PC-9 (cell line): Measurements from ENCODE around the gene PHLDA3. TPM values are rescaled to one million over a fixed set of nuclear protein-coding genes. Genes with fewer than 3 reads are reported as not detected.
"Not testable (repeated sequence)": the region's sequence is repeated elsewhere in the genome, so short reads cannot be mapped to it uniquely, and the experiment has no call there.

Experiments
- BruUV-seq: library from RNA; stranded (reverse); fragments of 400-500 nt; replicated peaks from 2 replicates; lab custom pipeline; 2021; lab: Mats Ljungman, UMichigan
- CTCF ChIA-PET: fragments of 300-600 bp; sonication (Branson Sonifier 250); formaldehyde crosslinking; loops from one replicate; lab custom pipeline; 2022; ENCODE audit warnings: antibody characterized with exemption; lab: Charles Lee
- POLR2A ChIA-PET: fragments of 300-600 bp; sonication (Branson Sonifier 250); formaldehyde crosslinking; loops from one replicate; lab custom pipeline; 2022; ENCODE audit warnings: antibody characterized with exemption; ENCODE audit not compliant: unreplicated experiment; lab: Charles Lee
- DNase-seq, 2 experiments: peaks; one replicate each; pipeline versions ENCODE4 v3.0.0 to v3.0.0-alpha.2; 2015 to 2022; ENCODE audit warnings: mixed read lengths in 1 of 2
- H2AFZ ChIP-seq: fragments of 200-600 bp; sonication (generic); 2 replicates; pipeline ENCODE4 v1.8.1; 2017; ENCODE audit warnings: antibody characterized with exemption
- H3F3A ChIP-seq: fragments of 200-600 bp; sonication (generic); 2 replicates; pipeline ENCODE4 v1.8.1; 2017; ENCODE audit warnings: antibody characterized with exemption, mild to moderate bottlenecking, low read depth; ENCODE audit not compliant: insufficient read depth
- H3K27ac ChIP-seq: fragments of 200-600 bp; sonication (generic); 2 replicates; pipeline ENCODE4 v1.6.1; 2016; ENCODE audit warnings: mixed run types
- H3K27me3 ChIP-seq: fragments of 200-600 bp; sonication (generic); 2 replicates; pipeline ENCODE4 v1.6.1; 2016; ENCODE audit warnings: low read depth, mixed run types; ENCODE audit not compliant: insufficient read depth
- H3K36me3 ChIP-seq: fragments of 200-600 bp; sonication (generic); 2 replicates; pipeline ENCODE4 v1.6.1; 2016; ENCODE audit warnings: low read depth, mixed run types
- H3K4me1 ChIP-seq: fragments of 200-600 bp; sonication (generic); replicated peaks from 2 replicates; pipeline ENCODE4 v1.6.1; 2016; ENCODE audit warnings: mixed run types; ENCODE audit not compliant: insufficient read depth
- H3K4me2 ChIP-seq: fragments of 200-600 bp; sonication (generic); 2 replicates; pipeline ENCODE4 v1.6.1; 2017; ENCODE audit warnings: mixed run types
- H3K4me3 ChIP-seq: fragments of 200-600 bp; sonication (generic); 2 replicates; pipeline ENCODE4 v1.6.1; 2016; ENCODE audit warnings: mixed run types
- H3K79me2 ChIP-seq: fragments of 200-600 bp; sonication (generic); 2 replicates; pipeline ENCODE4 v1.6.1; 2017; ENCODE audit warnings: low read depth, mixed run types
- H3K9me2 ChIP-seq: fragments of 200-600 bp; sonication (generic); 2 replicates; pipeline ENCODE4 v1.8.1; 2017; ENCODE audit warnings: mild to moderate bottlenecking; ENCODE audit not compliant: insufficient read depth
- H3K9me3 ChIP-seq: fragments of 200-600 bp; sonication (generic); 2 replicates; pipeline ENCODE4 v1.8.1; 2016; ENCODE audit warnings: low read depth; ENCODE audit not compliant: insufficient read depth
- H4K20me1 ChIP-seq: fragments of 200-600 bp; sonication (generic); 2 replicates; pipeline ENCODE4 v1.8.1; 2017; ENCODE audit not compliant: insufficient read depth
- CTCF ChIP-seq: fragments of 200-600 bp; sonication (generic); conservative IDR thresholded peaks from 2 replicates; pipeline ENCODE4 v1.6.1; 2017; ENCODE audit warnings: mixed run types, antibody characterized with exemption, mild to moderate bottlenecking, moderate library complexity
- EZH2 ChIP-seq: fragments of 200-600 bp; sonication (generic); IDR thresholded peaks from 2 replicates; pipeline ENCODE4 v1.8.0; 2017; ENCODE audit warnings: antibody characterized with exemption, low read depth
- intact Hi-C: fragments of 100-400 bp; cut with micrococcal nuclease; formaldehyde crosslinking; loops from one replicate; pipeline ENCODE4 v1.10.0; 2022; ENCODE audit not compliant: unreplicated experiment
- total RNA-seq: library from RNA; stranded (reverse); gene quantifications from 2 replicates; pipeline ENCODE4 v1.2.3, GENCODE V29; 2021

The PHLDA3 gene
- total RNA-seq, 1 experiment from 2014 or later = 31.6 TPM

GRCh38 chr1:201475915-201476669 is 7.1 kb upstream of the PHLDA3 start:
- peaks cover 14% of the 10 kb centered on the region for H3F3A ChIP-seq
- CTCF ChIA-PET = no interaction called here
- intact Hi-C loops = no loop called here
- H3K9me3 ChIP-seq = no peaks in the 10 kb centered on the region
- BruUV-seq = no TSS peak
- H3K9me2 ChIP-seq = no peaks in the 10 kb centered on the region; the same call in 1 of the 2 replicates
- peaks cover 30% of the 10 kb centered on the region for H3K4me1 ChIP-seq
- peak overlapping the region; percentile 33; the same call in 1 of the 2 replicates for H3K4me2 ChIP-seq
- no peak overlapping the region for H3K27ac ChIP-seq
- no peak for DNase-seq
- H3K27me3 ChIP-seq = no peaks in the 10 kb centered on the region
- TF ChIP-seq CTCF = no peak
- no peak for TF ChIP-seq EZH2
- no peak overlapping the region for H3K4me3 ChIP-seq
- H2AFZ ChIP-seq = no peak overlapping the region
- POLR2A ChIA-PET = no interaction called here
- no peaks in the 10 kb centered on the region for H3K36me3 ChIP-seq
- H4K20me1 ChIP-seq = no peaks in the 10 kb centered on the region
- no peaks in the 10 kb centered on the region for H3K79me2 ChIP-seq

GRCh38 chr1:201475130-201475529 is 6.1 kb upstream of the PHLDA3 start:
- no peaks in the 10 kb centered on the region; the same call in 1 of the 2 replicates for H3K9me2 ChIP-seq
- no peak overlapping the region for H2AFZ ChIP-seq
- ChIA-PET CTCF (no interaction called here), POLR2A (interaction anchor here (0.9 kb wide), 1 partner anchor 36 kb away, joined by 3 read pairs; no protein-coding TSS in a partner anchor)
- H3F3A ChIP-seq = peaks cover 15% of the 10 kb centered on the region
- H3K79me2 ChIP-seq = no peaks in the 10 kb centered on the region
- intact Hi-C loops = no loop called here
- H3K9me3 ChIP-seq = no peaks in the 10 kb centered on the region
- no peak overlapping the region for H3K27ac ChIP-seq
- H4K20me1 ChIP-seq = no peaks in the 10 kb centered on the region
- no peaks in the 10 kb centered on the region for H3K36me3 ChIP-seq
- no peak overlapping the region for H3K4me2 ChIP-seq
- H3K4me1 ChIP-seq = peaks cover 25% of the 10 kb centered on the region
- no peaks in the 10 kb centered on the region for H3K27me3 ChIP-seq
- BruUV-seq = no TSS peak
- TF ChIP-seq CTCF = no peak
- peak in 1 of 2 experiments; percentile 77 for DNase-seq
- no peak overlapping the region for H3K4me3 ChIP-seq

- Histone ChIP-seq H3K4me3 (no peak overlapping the region), H2AFZ (no peak overlapping the region), H3K9me3 (no peaks in the 10 kb centered on the region), H3K4me2 (no peak overlapping the region), H3F3A (peaks cover 10% of the 10 kb centered on the region), H4K20me1 (no peaks in the 10 kb centered on the region), H3K27ac (no peak overlapping the region), H3K36me3 (no peaks in the 10 kb centered on the region; the same call in 1 of the 2 replicates), H3K79me2 (peaks cover 6% of the 10 kb centered on the region), H3K27me3 (no peaks in the 10 kb centered on the region), H3K4me1 (peaks cover 21% of the 10 kb centered on the region), H3K9me2 (no peaks in the 10 kb centered on the region; the same call in 1 of the 2 replicates)
- no TSS peak for BruUV-seq
- POLR2A ChIA-PET = interaction anchor here (0.6 kb wide), 1 partner anchor 126 kb away, joined by 3 read pairs; no protein-coding TSS in a partner anchor
- DNase-seq = no peak
- CTCF ChIA-PET = no interaction called here
- TF ChIP-seq EZH2 (no peak), CTCF (no peak)
- intact Hi-C loops = no loop called here
These were observed 4.3 kb upstream of the PHLDA3 start for GRCh38 chr1:201473296-201473695.

- H3K79me2 ChIP-seq = peaks cover 16% of the 10 kb centered on the region
- H3K27ac ChIP-seq, H3K36me3 ChIP-seq, H3K9me2 ChIP-seq, H3K9me3 ChIP-seq, H3K4me2 ChIP-seq, H3K27me3 ChIP-seq, DNase-seq, intact Hi-C loops, BruUV-seq, H3K4me3 ChIP-seq, H2AFZ ChIP-seq, H4K20me1 ChIP-seq: not testable (repeated sequence)
- ChIA-PET POLR2A (interaction anchor here (0.6 kb wide), 1 partner anchor 32 kb away, joined by 3 read pairs; no protein-coding TSS in a partner anchor), CTCF (interaction anchor here (0.7 kb wide), 1 partner anchor 40 kb away, joined by 6 read pairs; no protein-coding TSS in a partner anchor)
- H3F3A ChIP-seq = peaks cover 16% of the 10 kb centered on the region
- H3K4me1 ChIP-seq = peaks cover 21% of the 10 kb centered on the region
These were observed 3.3 kb upstream of the PHLDA3 start for GRCh38 chr1:201472321-201472720.
